Esophagus muscularis mucosa (tissue), 2 donors: ENCODE data around the gene ACD.

ENCODE experiments used
- POLR2A ChIP-seq: fragments of 450-650 bp; IDR thresholded peaks from one replicate; pipeline ENCODE4 v1.6.1; 2017; ENCODE audit warnings: antibody characterized with exemption, moderate library complexity, mild to moderate bottlenecking, low read depth
- POLR2AphosphoS5 ChIP-seq, 2 donors: sonication (generic); formaldehyde crosslinking; IDR thresholded peaks; one replicate each; pipeline ENCODE4 v1.6.1; 2017; ENCODE audit warnings: antibody characterized with exemption in 2 of 2

GRCh38 chr16:67708368-67708771 is 48.3 kb upstream of the ACD start:
- TF ChIP-seq POLR2A (no peak), POLR2AphosphoS5 (IDR thresholded peaks at IDR 0.05) (no peak)
